GM12878 (cell line): ENCODE data around the gene DLL1. TPM values are rescaled to one million over a fixed set of nuclear protein-coding genes. Genes with fewer than 3 reads are reported as not detected.

Experiments used
- ATAC-seq: fragments of 200-7000 bp; cut with Tn5 transposase; 3 replicates; pipeline ENCODE4 v1.9.1; 2020; ENCODE audit warnings: mild to moderate bottlenecking, moderate library complexity
- BruUV-seq: library from RNA; stranded (reverse); fragments of 400-500 nt; replicated peaks from 2 replicates; lab custom pipeline; 2021; lab: Mats Ljungman, UMichigan
- CTCF ChIA-PET: fragments of 300-600 bp; sonication (Branson Sonifier 250); formaldehyde crosslinking; extraction: SDS; loops from one replicate; lab custom pipeline; 2021; ENCODE audit warnings: inconsistent platforms; lab: Yijun Ruan, JAX
- POLR2A ChIA-PET: fragments of 350-600 bp; formaldehyde crosslinking; extraction: SDS; loops from one replicate; lab custom pipeline; 2021; ENCODE audit warnings: inconsistent platforms; lab: Charles Lee
- RAD21 ChIA-PET: fragments of 300-600 bp; sonication (Branson Sonifier 250); formaldehyde crosslinking; loops from one replicate; lab custom pipeline; 2023; ENCODE audit warnings: antibody characterized with exemption; ENCODE audit not compliant: unreplicated experiment; lab: Charles Lee
- SMC1A ChIA-PET: fragments of 300-600 bp; sonication (Branson Sonifier 250); formaldehyde crosslinking; loops from one replicate; lab custom pipeline; 2023; ENCODE audit not compliant: unreplicated experiment, uncharacterized antibody; lab: Charles Lee
- DNase-seq: peaks from one replicate; pipeline ENCODE4 v3.0.0-alpha.2; 2011; ENCODE audit warnings: low read depth, low spot score
- FAIRE-seq: peaks from 3 replicates; lab custom pipeline; 2011; peaks lifted over from hg19 to GRCh38; lab: Jason Lieb, UNC
- H2AFZ ChIP-seq: 2 replicates; pipeline ENCODE4 v1.6.0; 2011; ENCODE audit warnings: low read depth, low read length, control low read depth; ENCODE audit not compliant: control insufficient read depth
- H3K27ac ChIP-seq: 2 replicates; pipeline ENCODE4 v1.5.1; 2011; ENCODE audit warnings: control low read depth; ENCODE audit not compliant: control insufficient read depth, insufficient read depth
- H3K27me3 ChIP-seq, 2 experiments: replicated peaks in 1 of 2; 2 replicates each; pipeline versions ENCODE4 v1.6.0 to v1.6.1; 2011; ENCODE audit warnings: low read length in 1 of 2; ENCODE audit not compliant: control insufficient read depth in 2 of 2, insufficient read depth in 2 of 2
- H3K36me3 ChIP-seq, 2 experiments: 2 replicates each; pipeline ENCODE4 v1.5.1; 2011; ENCODE audit warnings: low read length in 1 of 2; ENCODE audit not compliant: control insufficient read depth in 2 of 2, insufficient read depth in 2 of 2
- H3K4me1 ChIP-seq: 2 replicates; pipeline ENCODE4 v1.6.1; 2011; ENCODE audit warnings: mild to moderate bottlenecking, low read length, moderate library complexity, mixed read lengths; ENCODE audit not compliant: control insufficient read depth, insufficient read depth
- H3K4me2 ChIP-seq: 2 replicates; pipeline ENCODE4 v1.6.0; 2011; ENCODE audit warnings: control low read depth; ENCODE audit not compliant: control insufficient read depth, insufficient read depth
- H3K4me3 ChIP-seq: fragments of 200-600 bp; sonication (generic); 2 replicates; pipeline ENCODE4 v1.5.1; 2016
- H3K79me2 ChIP-seq: 2 replicates; pipeline ENCODE4 v1.6.0; 2011; ENCODE audit warnings: low read length; ENCODE audit not compliant: control insufficient read depth, insufficient read depth
- H3K9ac ChIP-seq: 2 replicates; pipeline ENCODE4 v1.8.0; 2011; ENCODE audit warnings: low read length, control low read depth, mixed read lengths; ENCODE audit not compliant: control insufficient read depth, insufficient read depth
- H3K9me3 ChIP-seq: replicated peaks from 3 replicates; pipeline ENCODE4 v1.5.1; 2011; ENCODE audit warnings: mild to moderate bottlenecking, low read length; ENCODE audit not compliant: control insufficient read depth, insufficient read depth
- H4K20me1 ChIP-seq: 2 replicates; pipeline ENCODE4 v1.6.0; 2011; ENCODE audit not compliant: control insufficient read depth, insufficient read depth
- BACH1 ChIP-seq: fragments of 450-650 bp; IDR thresholded peaks from 2 replicates; pipeline ENCODE4 v1.6.1; 2017; ENCODE audit warnings: mild to moderate bottlenecking, borderline replicate concordance
- BHLHE40 ChIP-seq, 2 experiments: fragments of 450-650 bp in 1 of 2; IDR thresholded peaks; 2 replicates each; pipeline ENCODE4 v1.6.1; 2011 to 2017; ENCODE audit warnings: low read depth in 2 of 2, borderline replicate concordance in 1 of 2, improper control_type of control experiment in 1 of 2, low read length in 1 of 2, mild to moderate bottlenecking in 1 of 2
- CBX5 ChIP-seq: sonication (generic); IDR thresholded peaks from 2 replicates; pipeline ENCODE4 v1.6.1; 2016; ENCODE audit warnings: low read depth, moderate library complexity, mild to moderate bottlenecking, inconsistent platforms
- HCFC1 ChIP-seq: fragments of 150-350 bp; IDR thresholded peaks from 2 replicates; pipeline ENCODE4 v1.6.1; 2014; ENCODE audit warnings: low read length
- HDGF ChIP-seq: fragments of 450-650 bp; IDR thresholded peaks from 2 replicates; pipeline ENCODE4 v1.6.1; 2016; ENCODE audit warnings: antibody characterized with exemption
- MLLT1 ChIP-seq: fragments of 450-650 bp; IDR thresholded peaks from 2 replicates; pipeline ENCODE4 v1.6.1; 2016; ENCODE audit warnings: mild to moderate bottlenecking
- MYB ChIP-seq: fragments of 150-350 bp; IDR thresholded peaks from 2 replicates; pipeline ENCODE4 v1.6.1; 2014; ENCODE audit warnings: mild to moderate bottlenecking, low read depth, low read length, borderline replicate concordance
- PBX3 ChIP-seq: IDR thresholded peaks from 2 replicates; pipeline ENCODE4 v1.6.1; 2011; ENCODE audit warnings: mild to moderate bottlenecking, low read depth, low read length, moderate library complexity; ENCODE audit not compliant: insufficient replicate concordance
- POLR2AphosphoS5 ChIP-seq: IDR thresholded peaks from 2 replicates; pipeline ENCODE4 v1.6.1; 2011; ENCODE audit warnings: mild to moderate bottlenecking, low read length, inconsistent platforms
- POU2F2 ChIP-seq: IDR thresholded peaks from 3 replicates; pipeline ENCODE4 v1.6.1; 2011; ENCODE audit warnings: low read depth, mild to moderate bottlenecking, low read length, borderline replicate concordance
- SMAD5 ChIP-seq: IDR thresholded peaks from 2 replicates; pipeline ENCODE4 v1.6.1; 2016; ENCODE audit warnings: antibody characterized with exemption, low read depth
- TCF12 ChIP-seq: IDR thresholded peaks from 2 replicates; pipeline ENCODE4 v1.6.1; 2011; ENCODE audit warnings: low read depth, mild to moderate bottlenecking, low read length
- WRNIP1 ChIP-seq: IDR thresholded peaks from 2 replicates; pipeline ENCODE4 v1.6.1; 2011; ENCODE audit warnings: low read depth, low read length, improper control_type of control experiment, borderline replicate concordance
- WGBS: methylation state at CpG from one replicate; pipeline ENCODE4 v1.1.6; 2016; ENCODE audit warnings: low lambda C conversion rate; ENCODE audit not compliant: insufficient replicate concordance, insufficient coverage; ENCODE audit errors: missing lambda C conversion rate; 5-methylcytosine and 5-hydroxymethylcytosine counted together
- in situ Hi-C: fragments of 300-500 bp; cut with MboI; formaldehyde crosslinking; loops from 9 replicates; pipeline ENCODE4 v1.14.3; 2018; ENCODE audit warnings: mixed read lengths
- intact Hi-C: fragments of 100-400 bp; cut with micrococcal nuclease; formaldehyde crosslinking; loops from one replicate; pipeline ENCODE4 v1.14.2; 2022; ENCODE audit not compliant: unreplicated experiment
- polyA plus RNA-seq, 11 experiments: library from polyadenylated mRNA; depleted of rRNA in 4 of 11; unstranded in 6 of 11; stranded (reverse) in 5 of 11; fragments of >200 nt; fragmentation: Nextera tagmentation in 4 of 11; fragmentation: Illumina TruSeq in 1 of 11; extraction: Ambion mirVana in 4 of 11; extraction: Trizol in 1 of 11; gene quantifications; 1 replicate in 1 of 11; 2 replicates in 10 of 11; pipeline versions ENCODE4 v1.2.1 to v1.2.3, GENCODE V29; 2011 to 2016; ENCODE audit warnings: inconsistent platforms in 2 of 11, missing spikeins in 2 of 11, low read depth in 1 of 11
- total RNA-seq, 4 experiments: library from RNA; depleted of rRNA in 3 of 4; stranded (reverse); fragments of >200 nt in 3 of 4; fragmentation: Illumina TruSeq in 1 of 4; extraction: Trizol in 1 of 4; gene quantifications; 2 replicates each; pipeline versions ENCODE4 v1.2.1 to v1.2.3, GENCODE V29; 2013 to 2021

The DLL1 gene
- total and polyA plus RNA-seq, 10 of the 15 experiments (the other 5 are each of a cell fraction or from before 2014, with no cell fraction given), result 0.02 to 0.80 (median 0.19) TPM

GRCh38 chr6:170243386-170243785, 47.5 kb downstream of the DLL1 start:
- intact Hi-C loops (no loop called here), in situ Hi-C loops (no loop called here)
- 59% methylated on average over 7 of the region's 7 CpGs for WGBS
- Histone ChIP-seq H3K27me3 (no peaks in the 10 kb centered on the region), H3K9ac (no peak overlapping the region), H3K79me2 (no peaks in the 10 kb centered on the region), H2AFZ (no peak overlapping the region), H4K20me1 (no peaks in the 10 kb centered on the region), H3K9me3 (no peaks in the 10 kb centered on the region), H3K4me3 (no peak overlapping the region), H3K27ac (no peak overlapping the region), H3K4me2 (no peak overlapping the region), H3K36me3 (no peaks in the 10 kb centered on the region), H3K4me1 (no peaks in the 10 kb centered on the region)
- no TSS peak for BruUV-seq
- FAIRE-seq, result no peak
- ChIA-PET POLR2A (no interaction called here), CTCF (interaction anchor here (0.9 kb wide), 1 partner anchor 75 kb away, joined by 3 read pairs; no protein-coding TSS in a partner anchor), SMC1A (no interaction called here), RAD21 (no interaction called here)
- no peak for TF ChIP-seq PBX3
- no peak for TF ChIP-seq POLR2AphosphoS5
- no peak for TF ChIP-seq MLLT1
- no peak for TF ChIP-seq TCF12
- TF ChIP-seq HCFC1, result no peak
- TF ChIP-seq HDGF, result no peak
- TF ChIP-seq WRNIP1, result no peak
- no peak for TF ChIP-seq BACH1
- TF ChIP-seq POU2F2, result no peak
- no peak for TF ChIP-seq BHLHE40 (IDR thresholded peaks at IDR 0.05; ENCODE audit: borderline replicate concordance in 1 of 2, low read depth in 2 of 2, low read length in 1 of 2)
- TF ChIP-seq SMAD5, result no peak
- TF ChIP-seq CBX5, result no peak
- TF ChIP-seq MYB, result no peak
- no peak for DNase-seq
- ATAC-seq, result no peak
